Measurements from ENCODE around the gene CNDP1.

CNDP1 gene

DNA sequence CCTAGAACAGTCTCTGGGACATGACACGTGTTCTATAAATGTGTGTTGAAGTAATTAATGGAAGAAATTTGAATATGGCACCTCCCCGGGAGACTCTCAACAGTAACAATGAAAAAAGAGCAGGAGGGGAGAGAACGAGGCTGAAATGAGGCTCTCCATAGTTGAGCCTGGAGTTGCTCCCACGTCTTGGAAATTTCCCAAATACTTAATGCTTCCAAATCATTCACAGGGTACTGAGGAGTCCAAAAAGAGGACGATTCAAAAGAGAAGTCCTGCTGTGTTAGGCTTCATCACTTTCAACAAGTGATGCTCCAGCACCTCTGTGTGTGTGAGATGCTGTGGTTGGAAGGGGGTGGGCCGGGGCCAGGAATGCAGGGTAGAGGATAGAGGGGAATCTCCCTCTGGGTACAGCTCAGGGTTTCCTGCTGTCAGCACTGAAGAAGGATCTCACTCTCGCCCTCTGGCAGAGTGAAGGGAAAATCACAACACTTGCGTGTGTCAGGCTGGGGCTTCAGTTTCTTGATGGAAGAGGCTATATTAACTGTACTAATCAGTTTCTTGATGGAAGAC, 45.3 kb downstream of the CNDP1 start:
- H3K4me3 ChIP-seq (ENCODE audit: low read depth, low read length), result no peak overlapping the region
- H3K27me3 ChIP-seq (ENCODE audit: control insufficient read depth, insufficient read depth, low read length), result peaks cover 8% of the 10 kb centered on the region
- H3K9ac ChIP-seq (ENCODE audit: low read depth, low read length), result no peak overlapping the region
- H3K4me1 ChIP-seq (ENCODE audit: control insufficient read depth, insufficient read depth, low read length), result no peaks in the 10 kb centered on the region
- H3K9me3 ChIP-seq (ENCODE audit: control insufficient read depth, insufficient read depth, low read length), result no peaks in the 10 kb centered on the region
- no peaks in the 10 kb centered on the region for H3K36me3 ChIP-seq (ENCODE audit: control insufficient read depth, insufficient read depth, low read length)

DNA sequence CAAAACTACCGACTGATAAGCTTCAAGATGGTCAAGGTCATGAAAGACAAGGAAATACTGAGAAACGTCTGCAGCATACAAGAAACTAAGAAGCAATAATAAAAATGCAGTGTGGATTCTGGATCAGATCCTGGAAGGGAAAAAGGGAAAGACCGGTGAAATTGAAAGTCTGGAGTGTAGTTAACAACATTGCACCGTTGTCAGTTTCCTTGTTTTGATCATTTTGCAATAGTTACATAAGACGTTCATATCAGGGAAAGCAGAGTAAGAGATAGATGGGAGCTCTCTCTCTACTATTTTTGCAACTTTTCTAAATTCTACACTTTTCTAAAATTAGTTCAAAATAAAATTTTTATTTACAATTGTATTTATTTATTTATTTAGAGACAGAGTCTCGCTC, 48.3 kb downstream of the CNDP1 start:
- Histone ChIP-seq H3K9me3 (ENCODE audit: control insufficient read depth, insufficient read depth, low read length) (no peaks in the 10 kb centered on the region), H3K4me3 (ENCODE audit: low read depth, low read length) (no peak overlapping the region), H3K36me3 (ENCODE audit: control insufficient read depth, insufficient read depth, low read length) (no peaks in the 10 kb centered on the region), H3K9ac (ENCODE audit: low read depth, low read length) (no peak overlapping the region), H3K27me3 (ENCODE audit: control insufficient read depth, insufficient read depth, low read length) (peaks cover 8% of the 10 kb centered on the region), H3K4me1 (ENCODE audit: control insufficient read depth, insufficient read depth, low read length) (no peaks in the 10 kb centered on the region)

DNA sequence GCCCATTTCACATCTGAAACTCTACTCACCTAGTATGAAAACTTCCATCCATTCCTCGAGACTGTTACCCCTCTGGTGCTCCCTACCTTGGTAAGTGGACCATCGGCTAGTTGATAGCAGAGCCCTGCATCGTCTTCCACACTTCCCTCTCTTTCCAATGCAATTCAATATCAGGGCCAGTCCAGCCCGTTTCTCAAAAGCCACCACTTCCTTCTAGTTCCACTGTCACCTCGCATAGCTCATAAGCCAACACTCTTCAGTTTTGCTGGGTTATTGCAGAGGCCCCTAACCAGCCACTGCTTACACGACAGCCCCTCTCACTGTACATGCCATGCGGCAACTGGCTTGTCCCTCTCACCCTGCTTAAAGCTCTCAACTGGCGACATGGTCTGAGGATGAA, 53.1 kb downstream of the CNDP1 start:
- Histone ChIP-seq H3K4me3 (ENCODE audit: low read depth, low read length) (no peak overlapping the region), H3K9ac (ENCODE audit: low read depth, low read length) (no peak overlapping the region), H3K36me3 (ENCODE audit: control insufficient read depth, insufficient read depth, low read length) (no peaks in the 10 kb centered on the region), H3K9me3 (ENCODE audit: control insufficient read depth, insufficient read depth, low read length) (no peaks in the 10 kb centered on the region), H3K4me1 (ENCODE audit: control insufficient read depth, insufficient read depth, low read length) (no peaks in the 10 kb centered on the region), H3K27me3 (ENCODE audit: control insufficient read depth, insufficient read depth, low read length) (peaks cover 9% of the 10 kb centered on the region)

GRCh38 chr18:74589021-74589420, 54.7 kb downstream of the CNDP1 start:
- no peaks in the 10 kb centered on the region for H3K4me1 ChIP-seq (ENCODE audit: control insufficient read depth, insufficient read depth, low read length)
- no peaks in the 10 kb centered on the region for H3K36me3 ChIP-seq (ENCODE audit: control insufficient read depth, insufficient read depth, low read length)
- H3K9me3 ChIP-seq (ENCODE audit: control insufficient read depth, insufficient read depth, low read length), result no peaks in the 10 kb centered on the region
- peaks cover 2% of the 10 kb centered on the region for H3K27me3 ChIP-seq (ENCODE audit: control insufficient read depth, insufficient read depth, low read length)
- no peak overlapping the region for H3K4me3 ChIP-seq (ENCODE audit: low read depth, low read length)
- H3K9ac ChIP-seq (ENCODE audit: low read depth, low read length), result no peak overlapping the region

GRCh38 chr18:74589811-74590210, 55.5 kb downstream of the CNDP1 start:
- Histone ChIP-seq H3K36me3 (ENCODE audit: control insufficient read depth, insufficient read depth, low read length) (no peaks in the 10 kb centered on the region), H3K4me1 (ENCODE audit: control insufficient read depth, insufficient read depth, low read length) (no peaks in the 10 kb centered on the region), H3K4me3 (ENCODE audit: low read depth, low read length) (no peak overlapping the region), H3K9ac (ENCODE audit: low read depth, low read length) (no peak overlapping the region), H3K27me3 (ENCODE audit: control insufficient read depth, insufficient read depth, low read length) (peaks cover 2% of the 10 kb centered on the region), H3K9me3 (ENCODE audit: control insufficient read depth, insufficient read depth, low read length) (no peaks in the 10 kb centered on the region)

GRCh38 chr18:74590671-74591070, 56.4 kb downstream of the CNDP1 start:
- Histone ChIP-seq H3K4me1 (ENCODE audit: control insufficient read depth, insufficient read depth, low read length) (no peaks in the 10 kb centered on the region), H3K9ac (ENCODE audit: low read depth, low read length) (no peak overlapping the region), H3K27me3 (ENCODE audit: control insufficient read depth, insufficient read depth, low read length) (peaks cover 2% of the 10 kb centered on the region), H3K9me3 (ENCODE audit: control insufficient read depth, insufficient read depth, low read length) (no peaks in the 10 kb centered on the region), H3K4me3 (ENCODE audit: low read depth, low read length) (no peak overlapping the region), H3K36me3 (ENCODE audit: control insufficient read depth, insufficient read depth, low read length) (no peaks in the 10 kb centered on the region)

DNA sequence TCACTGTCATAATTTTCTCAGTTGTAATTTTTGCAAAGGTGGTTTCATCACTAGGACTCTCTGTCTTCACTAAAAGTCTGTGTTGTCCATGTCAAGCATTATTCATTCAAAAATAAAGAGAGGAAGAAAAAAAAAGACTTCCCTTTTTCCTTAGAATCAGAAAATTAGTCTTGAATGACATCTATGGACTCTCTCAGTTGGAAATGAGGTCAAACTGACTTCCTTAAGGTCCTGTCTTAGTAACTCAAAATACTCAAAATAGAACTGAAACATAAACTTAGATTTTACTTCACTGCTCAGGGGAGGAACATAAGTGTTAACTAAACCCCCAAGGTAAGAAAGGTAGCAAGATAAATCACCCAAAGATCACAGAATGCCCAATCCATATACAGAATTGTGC, 61.1 kb downstream of the CNDP1 start:
- Histone ChIP-seq H3K4me1 (ENCODE audit: control insufficient read depth, insufficient read depth, low read length) (peaks cover 6% of the 10 kb centered on the region), H3K9me3 (ENCODE audit: control insufficient read depth, insufficient read depth, low read length) (no peaks in the 10 kb centered on the region), H3K4me3 (ENCODE audit: low read depth, low read length) (no peak overlapping the region), H3K27me3 (ENCODE audit: control insufficient read depth, insufficient read depth, low read length) (peaks cover 8% of the 10 kb centered on the region), H3K9ac (ENCODE audit: low read depth, low read length) (no peak overlapping the region), H3K36me3 (ENCODE audit: control insufficient read depth, insufficient read depth, low read length) (peaks cover 4% of the 10 kb centered on the region)

DNA sequence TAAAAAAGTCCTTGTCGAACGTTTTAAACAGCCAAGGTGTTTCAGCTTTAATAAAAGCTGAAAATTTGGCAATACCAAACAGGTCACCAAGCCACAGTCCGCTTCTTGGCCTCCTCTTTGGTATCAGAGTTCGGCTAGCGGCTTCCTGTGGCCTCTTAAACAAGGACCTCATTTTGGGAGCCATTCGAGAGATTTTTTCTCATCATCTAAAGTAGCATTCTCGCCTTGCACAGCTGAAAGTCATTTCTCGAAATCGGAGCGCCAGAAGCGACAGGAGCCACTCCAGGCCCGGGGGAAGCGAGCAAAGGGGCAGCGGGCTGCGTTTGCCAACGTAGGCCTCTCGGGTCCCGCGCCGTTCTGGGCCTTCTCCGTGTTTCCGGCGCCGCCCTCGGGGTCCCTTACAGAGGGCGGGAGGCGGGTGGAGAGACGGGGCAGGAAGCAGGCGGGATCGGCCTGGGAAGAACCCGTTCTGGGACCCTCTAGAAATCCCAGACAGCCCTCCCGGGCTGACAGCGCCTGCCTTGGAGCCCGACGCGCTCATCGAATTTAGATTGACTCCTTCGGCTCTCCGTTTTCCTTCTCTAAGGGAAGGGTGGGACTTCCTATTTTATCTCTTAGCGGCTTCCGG, 62.8 kb downstream of the CNDP1 start:
- H3K27me3 ChIP-seq (ENCODE audit: control insufficient read depth, insufficient read depth, low read length), result peaks cover 8% of the 10 kb centered on the region
- H3K4me1 ChIP-seq (ENCODE audit: control insufficient read depth, insufficient read depth, low read length), result peaks cover 6% of the 10 kb centered on the region

DNA sequence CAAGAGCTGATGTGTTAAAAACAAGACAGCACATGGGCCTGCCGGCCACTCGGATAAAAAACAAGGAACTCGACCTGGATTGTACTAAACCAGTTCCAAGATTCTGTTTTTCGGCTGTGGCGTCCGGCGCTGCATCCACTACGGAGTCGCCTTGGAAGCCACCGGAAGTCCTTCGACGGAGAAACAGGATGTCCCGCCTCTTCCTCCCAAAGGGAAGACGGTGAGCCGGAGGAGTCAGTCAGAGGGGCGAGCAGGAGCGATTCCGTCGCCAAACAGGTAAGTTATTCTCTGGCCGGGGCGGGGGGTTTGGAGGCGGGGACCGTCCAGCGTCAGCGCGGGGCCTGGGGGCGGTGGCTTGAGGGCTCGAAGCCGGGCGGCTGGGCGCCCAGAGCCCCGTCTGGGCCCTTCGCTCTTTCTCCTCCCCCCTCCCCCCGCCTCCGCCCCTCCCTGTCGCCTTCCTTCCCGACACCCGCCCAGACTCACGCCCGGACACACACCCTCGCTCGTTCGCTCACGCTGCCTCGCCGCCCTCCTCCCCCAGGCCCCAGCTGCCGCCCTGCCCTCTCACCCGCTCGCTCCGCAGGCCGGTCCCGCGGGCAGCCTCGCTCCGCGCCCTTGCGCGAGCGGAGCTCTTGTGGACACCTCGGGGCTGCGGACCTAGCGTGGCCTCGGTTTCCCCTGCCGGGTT, 63.5 kb downstream of the CNDP1 start, which contains the start of gene ZNF407:
ZNF407 (plus strand) TSS at position 209 of the 688 bp plus-strand sequence. CDS start 33,150 bp downstream, outside the sequence.
- Histone ChIP-seq H3K27me3 (ENCODE audit: control insufficient read depth, insufficient read depth, low read length) (peaks cover 8% of the 10 kb centered on the region), H3K9ac (ENCODE audit: low read depth, low read length) (peak within 1 kb of the TSS; percentile 89), H3K4me1 (ENCODE audit: control insufficient read depth, insufficient read depth, low read length) (peaks cover 6% of the 10 kb centered on the region), H3K4me3 (ENCODE audit: low read depth, low read length) (peak within 1 kb of the TSS; percentile 96), H3K36me3 (ENCODE audit: control insufficient read depth, insufficient read depth, low read length) (peaks cover 4% of the 10 kb centered on the region), H3K9me3 (ENCODE audit: control insufficient read depth, insufficient read depth, low read length) (no peaks in the 10 kb centered on the region)

More for the DNA sequence above, 62.8 kb downstream of the CNDP1 start:
- Histone ChIP-seq H3K36me3 (ENCODE audit: control insufficient read depth, insufficient read depth, low read length) (peaks cover 4% of the 10 kb centered on the region), H3K9me3 (ENCODE audit: control insufficient read depth, insufficient read depth, low read length) (no peaks in the 10 kb centered on the region), H3K4me3 (ENCODE audit: low read depth, low read length) (peak overlapping the region; percentile 96), H3K9ac (ENCODE audit: low read depth, low read length) (peak overlapping the region; percentile 89)

DNA sequence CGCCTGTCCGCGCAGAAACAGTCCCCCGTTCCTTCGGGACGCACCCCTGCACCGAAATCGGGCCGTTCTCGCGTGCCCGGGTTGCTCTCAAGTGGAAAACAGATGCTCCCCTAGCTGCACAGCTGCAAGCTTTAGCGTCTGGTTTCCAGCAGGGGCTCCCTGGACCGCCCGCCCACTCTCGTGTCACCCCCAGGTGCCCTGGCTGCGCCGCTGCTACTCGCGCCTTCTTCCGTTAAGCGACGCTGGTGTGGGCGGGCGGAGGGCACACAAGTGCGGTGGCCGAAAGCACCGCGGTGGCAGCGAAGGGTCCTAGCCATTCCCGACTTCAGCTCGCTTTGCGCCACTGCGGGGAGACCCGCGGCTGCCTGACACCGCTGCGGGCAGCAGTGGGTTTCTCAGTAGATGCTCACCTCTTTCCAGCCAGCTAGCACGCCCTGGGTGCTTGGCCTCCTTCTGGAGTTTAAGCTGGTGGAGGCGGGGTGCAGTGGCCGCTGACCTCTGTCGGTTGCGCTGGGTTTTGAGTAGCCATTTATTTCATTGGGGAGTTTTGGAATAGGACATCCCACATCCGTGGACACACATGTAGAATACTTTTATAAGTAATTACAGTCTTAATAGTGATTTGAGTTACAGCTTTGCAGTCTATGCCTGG, 64.2 kb downstream of the CNDP1 start:
- H3K27me3 ChIP-seq (ENCODE audit: control insufficient read depth, insufficient read depth, low read length), result peaks cover 8% of the 10 kb centered on the region
- H3K9ac ChIP-seq (ENCODE audit: low read depth, low read length), result peak overlapping the region; percentile 85
- H3K4me3 ChIP-seq (ENCODE audit: low read depth, low read length), result peak overlapping the region; percentile 96
- H3K4me1 ChIP-seq (ENCODE audit: control insufficient read depth, insufficient read depth, low read length), result peaks cover 6% of the 10 kb centered on the region
- peaks cover 4% of the 10 kb centered on the region for H3K36me3 ChIP-seq (ENCODE audit: control insufficient read depth, insufficient read depth, low read length)
- no peaks in the 10 kb centered on the region for H3K9me3 ChIP-seq (ENCODE audit: control insufficient read depth, insufficient read depth, low read length)

DNA sequence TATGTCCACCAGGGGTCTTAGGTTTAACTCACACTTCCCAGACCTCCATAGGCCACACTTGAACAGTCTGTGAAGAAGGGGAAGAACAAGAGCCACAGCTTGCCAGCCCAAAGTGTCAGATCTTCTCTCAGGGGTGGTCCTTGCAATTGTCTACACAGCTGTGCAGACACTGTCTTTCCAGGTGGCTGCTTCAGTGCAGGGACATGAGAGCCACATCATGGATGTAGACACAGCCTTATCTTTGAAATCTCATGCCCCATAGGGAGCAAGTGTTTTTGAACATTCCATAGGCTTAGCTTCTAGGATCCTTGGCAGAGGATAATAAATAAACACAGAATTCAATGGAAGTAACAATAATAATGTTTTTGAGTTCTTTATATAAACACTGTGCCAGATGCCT, 70.1 kb downstream of the CNDP1 start:
- no peaks in the 10 kb centered on the region for H3K9me3 ChIP-seq (ENCODE audit: control insufficient read depth, insufficient read depth, low read length)
- no peaks in the 10 kb centered on the region for H3K36me3 ChIP-seq (ENCODE audit: control insufficient read depth, insufficient read depth, low read length)
- H3K27me3 ChIP-seq (ENCODE audit: control insufficient read depth, insufficient read depth, low read length), result peaks cover 6% of the 10 kb centered on the region
- no peak overlapping the region for H3K4me3 ChIP-seq (ENCODE audit: low read depth, low read length)
- H3K4me1 ChIP-seq (ENCODE audit: control insufficient read depth, insufficient read depth, low read length), result no peaks in the 10 kb centered on the region
- H3K9ac ChIP-seq (ENCODE audit: low read depth, low read length), result no peak overlapping the region
